H1 (cell line): ENCODE measurements around the gene RAMP3. TPM values are rescaled to one million over a fixed set of nuclear protein-coding genes. Genes with fewer than 3 reads are reported as not detected.

Source experiments
- CTCF ChIA-PET: fragments of 300-600 bp; sonication (Branson Sonifier 250); formaldehyde crosslinking; loops from one replicate; lab custom pipeline; 2021; ENCODE audit not compliant: partially characterized antibody; lab: Charles Lee
- POLR2A ChIA-PET: fragments of 300-600 bp; sonication (Branson Sonifier 250); formaldehyde crosslinking; loops from one replicate; lab custom pipeline; 2021; ENCODE audit warnings: inconsistent platforms; ENCODE audit not compliant: partially characterized antibody; lab: Charles Lee
- DNase-seq, 2 experiments: peaks; one replicate each; pipeline versions ENCODE4 v3.0.0 to v3.0.0-alpha.2; 2010 to 2022; ENCODE audit warnings: low spot score in 2 of 2, low read depth in 1 of 2, mixed read lengths in 1 of 2
- FAIRE-seq: peaks from 2 replicates; lab custom pipeline; 2011; peaks lifted over from hg19 to GRCh38; lab: Jason Lieb, UNC
- H2AFZ ChIP-seq: 2 replicates; pipeline ENCODE4 v1.8.1; 2012; ENCODE audit warnings: low read length, inconsistent platforms
- H2AK5ac ChIP-seq: 2 replicates; pipeline ENCODE4 v1.6.1; 2013; ENCODE audit warnings: low read depth, low read length
- H2BK120ac ChIP-seq: replicated peaks from 2 replicates; pipeline ENCODE3; 2013; ENCODE audit warnings: low read depth, low read length, inconsistent platforms
- H2BK12ac ChIP-seq: 2 replicates; pipeline ENCODE4 v1.6.1; 2013; ENCODE audit warnings: low read depth, low read length
- H2BK15ac ChIP-seq: 2 replicates; pipeline ENCODE4 v1.6.1; 2013; ENCODE audit warnings: low read length
- H2BK20ac ChIP-seq: 2 replicates; pipeline ENCODE4 v1.6.1; 2013; ENCODE audit warnings: low read length
- H2BK5ac ChIP-seq: 2 replicates; pipeline ENCODE4 v1.6.1; 2013; ENCODE audit warnings: low read depth, low read length
- H3K14ac ChIP-seq: 2 replicates; pipeline ENCODE4 v1.6.1; 2013; ENCODE audit warnings: inconsistent platforms; ENCODE audit not compliant: insufficient read length
- H3K18ac ChIP-seq: 2 replicates; pipeline ENCODE4 v1.6.1; 2013; ENCODE audit warnings: low read length; ENCODE audit errors: extremely low read depth
- H3K23ac ChIP-seq: 2 replicates; pipeline ENCODE4 v1.6.1; 2013; ENCODE audit warnings: inconsistent platforms; ENCODE audit not compliant: insufficient read length
- H3K23me2 ChIP-seq: 2 replicates; pipeline ENCODE4 v1.6.1; 2013; ENCODE audit warnings: low read depth, low read length
- H3K27ac ChIP-seq: 2 replicates; pipeline ENCODE4 v1.6.1; 2011; ENCODE audit warnings: low read depth, low read length, inconsistent platforms
- H3K27me3 ChIP-seq, 4 experiments: replicated peaks in 1 of 4; 1 replicate in 1 of 4; 2 replicates in 3 of 4; pipeline versions ENCODE4 v1.6.1 to v1.8.1; 2011 to 2013; ENCODE audit warnings: low read length in 3 of 4, mild to moderate bottlenecking in 3 of 4, inconsistent platforms in 2 of 4, mixed read lengths in 2 of 4, moderate library complexity in 1 of 4; ENCODE audit not compliant: control insufficient read depth in 3 of 4, insufficient read depth in 3 of 4; ENCODE audit errors: extremely low read depth in 1 of 4
- H3K36me3 ChIP-seq, 4 experiments: 2 replicates each; pipeline versions ENCODE4 v1.6.1 to v1.8.1; 2011 to 2013; ENCODE audit warnings: mild to moderate bottlenecking in 4 of 4, low read length in 3 of 4, moderate library complexity in 2 of 4, control low read depth in 1 of 4, inconsistent platforms in 1 of 4; ENCODE audit not compliant: insufficient read depth in 4 of 4, control insufficient read depth in 2 of 4
- H3K4ac ChIP-seq: replicated peaks from 2 replicates; pipeline ENCODE3; 2013; ENCODE audit warnings: low read length, low read depth, mixed read lengths, inconsistent platforms; ENCODE audit not compliant: insufficient read length
- H3K4me1 ChIP-seq, 4 experiments: replicated peaks in 1 of 4; 1 replicate in 1 of 4; 2 replicates in 3 of 4; pipeline versions ENCODE4 v1.6.1 to v1.8.1; 2011 to 2013; ENCODE audit warnings: low read length in 3 of 4, inconsistent platforms in 2 of 4, mixed read lengths in 1 of 4; ENCODE audit not compliant: insufficient read depth in 4 of 4, control insufficient read depth in 3 of 4
- H3K4me2 ChIP-seq, 2 experiments: 2 replicates each; pipeline versions ENCODE4 v1.6.1 to v1.8.1; 2011 to 2013; ENCODE audit warnings: low read depth in 2 of 2, low read length in 2 of 2, control low read depth in 1 of 2, inconsistent platforms in 1 of 2, mild to moderate bottlenecking in 1 of 2; ENCODE audit not compliant: insufficient read depth in 1 of 2
- H3K4me3 ChIP-seq, 4 experiments: fragments of 200-600, 300-600 bp in 1 of 4; sonication (generic), shearing (Covaris generic), sonication (Bioruptor Twin) in 1 of 4; 2 replicates each; pipeline versions ENCODE4 v1.5.1 to v1.8.1; 2011 to 2016; ENCODE audit warnings: low read length in 4 of 4, low read depth in 3 of 4, control low read depth in 2 of 4, inconsistent platforms in 2 of 4, mild to moderate bottlenecking in 2 of 4, mixed read lengths in 1 of 4, moderate library complexity in 1 of 4; ENCODE audit not compliant: insufficient read depth in 2 of 4; ENCODE audit errors: extremely low read depth in 1 of 4
- H3K56ac ChIP-seq: replicated peaks from 2 replicates; pipeline ENCODE3; 2013; ENCODE audit warnings: low read depth, mild to moderate bottlenecking, mixed read lengths, low read length, inconsistent platforms; ENCODE audit not compliant: insufficient read length
- H3K79me1 ChIP-seq: 2 replicates; pipeline ENCODE4 v1.6.1; 2013; ENCODE audit warnings: low read depth, low read length, control low read depth
- H3K79me2 ChIP-seq, 2 experiments: 2 replicates each; pipeline versions ENCODE4 v1.6.1 to v1.8.1; 2012 to 2013; ENCODE audit warnings: low read length in 2 of 2, mild to moderate bottlenecking in 2 of 2, inconsistent platforms in 1 of 2; ENCODE audit not compliant: insufficient read depth in 2 of 2, control insufficient read depth in 1 of 2
- H3K9ac ChIP-seq, 4 experiments: replicated peaks in 1 of 4; 1 replicate in 1 of 4; 2 replicates in 3 of 4; pipeline versions ENCODE4 v1.6.1 to v1.8.1; 2011 to 2013; ENCODE audit warnings: low read depth in 3 of 4, low read length in 3 of 4, control low read depth in 2 of 4, mild to moderate bottlenecking in 2 of 4, moderate library complexity in 2 of 4, inconsistent platforms in 1 of 4; ENCODE audit errors: extremely low read depth in 1 of 4
- H3K9me3 ChIP-seq, 2 experiments: 2 replicates each; pipeline versions ENCODE4 v1.6.1 to v1.8.1; 2012 to 2013; ENCODE audit warnings: mild to moderate bottlenecking in 2 of 2, moderate library complexity in 2 of 2, control low read depth in 1 of 2, inconsistent platforms in 1 of 2, low read depth in 1 of 2, low read length in 1 of 2, mixed read lengths in 1 of 2; ENCODE audit not compliant: insufficient read depth in 2 of 2
- H4K20me1 ChIP-seq, 2 experiments: replicated peaks in 1 of 2; 2 replicates each; pipeline versions ENCODE3 to v1.8.1; 2011 to 2013; ENCODE audit warnings: inconsistent platforms in 2 of 2, low read length in 2 of 2, mild to moderate bottlenecking in 1 of 2; ENCODE audit not compliant: insufficient read depth in 2 of 2, control insufficient read depth in 1 of 2
- H4K5ac ChIP-seq: 2 replicates; pipeline ENCODE4 v1.6.1; 2013; ENCODE audit warnings: low read length, low read depth, mixed read lengths, inconsistent platforms; ENCODE audit not compliant: insufficient read length
- H4K8ac ChIP-seq: 2 replicates; pipeline ENCODE4 v1.8.0; 2013; ENCODE audit warnings: mild to moderate bottlenecking, moderate library complexity, low read length, inconsistent platforms; ENCODE audit not compliant: insufficient read depth; ENCODE audit errors: extremely low read depth
- H4K91ac ChIP-seq: replicated peaks from 2 replicates; pipeline ENCODE3; 2013; ENCODE audit warnings: low read length, mixed read lengths, inconsistent platforms; ENCODE audit not compliant: insufficient read length
- POU5F1 ChIP-seq: IDR thresholded peaks from 2 replicates; pipeline ENCODE4 v1.6.1; 2011; ENCODE audit warnings: low read depth, mild to moderate bottlenecking, low read length, moderate library complexity
- WGBS, 2 experiments: shearing (Covaris generic) in 1 of 2; methylation state at CpG; one replicate each; pipeline versions ENCODE4 v1.1.6 to v1.1.7; 2013 to 2015; ENCODE audit warnings: low lambda C conversion rate in 2 of 2, mixed read lengths in 2 of 2, inconsistent platforms in 1 of 2, low coverage in 1 of 2, missing lambda C conversion rate in 1 of 2; ENCODE audit not compliant: insufficient replicate concordance in 2 of 2, insufficient coverage in 1 of 2, insufficient read length in 1 of 2; ENCODE audit errors: extremely low coverage in 1 of 2, missing lambda C conversion rate in 1 of 2; 5-methylcytosine and 5-hydroxymethylcytosine counted together
- polyA plus RNA-seq, 7 experiments: library from polyadenylated mRNA; depleted of rRNA in 3 of 7; stranded (reverse) in 5 of 7; unstranded in 2 of 7; fragments of >200 nt in 5 of 7; fragments of 200-250 nt in 2 of 7; gene quantifications; 1 replicate in 5 of 7; 2 replicates in 1 of 7; 4 replicates in 1 of 7; pipeline versions ENCODE4 v1.2.1 to v1.2.3, GENCODE V29; 2011 to 2013; ENCODE audit warnings: missing spikeins in 2 of 7, mixed read lengths in 2 of 7
- total RNA-seq: library from RNA; stranded (reverse); fragmentation: NEBNext Ultra II Directional; extraction: Animal tissue kit (Norgen Biotek cat#: 25700); gene quantifications from 2 replicates; pipeline ENCODE4 v1.2.1, GENCODE V29; 2021

The RAMP3 gene
- total and polyA plus RNA-seq, 2 of the 8 experiments (the other 6 are each of a cell fraction or from before 2014, with no cell fraction given), result 0.88 to 0.98 TPM

- POLR2A ChIA-PET, result no interaction called here
- no peak for FAIRE-seq
- no peak overlapping the region for H2BK120ac ChIP-seq
Measured at GRCh38 chr7:45223728-45224630, 66.4 kb downstream of the RAMP3 start.

More at GRCh38 chr7:45223728-45224630, 66.4 kb downstream of the RAMP3 start:
- H3K4me2 ChIP-seq, result no peak overlapping the region
- TF ChIP-seq POU5F1, result no peak
- peaks cover 0 to 3% of the 10 kb centered on the region in 2 experiments for H4K20me1 ChIP-seq
- H3K79me1 ChIP-seq, result no peaks in the 10 kb centered on the region
- no peak overlapping the region for H3K27ac ChIP-seq
- H3K27me3 ChIP-seq, result no peaks in the 10 kb centered on the region
- H3K36me3 ChIP-seq, result no peaks in the 10 kb centered on the region
- H4K8ac ChIP-seq, result no peak overlapping the region
- H3K4me1 ChIP-seq, result no peaks in the 10 kb centered on the region; a peak in 1 of 7 replicates
- 88% methylated on average over 13 of the region's 13 CpGs; no CpG with 5 or more reads in 1 of the 2 experiments for WGBS, 2 experiments
- H3K56ac ChIP-seq, result no peak overlapping the region
- no peak overlapping the region for H3K23ac ChIP-seq
- no peak overlapping the region for H2BK12ac ChIP-seq
- no peak overlapping the region for H3K9ac ChIP-seq
- H2AK5ac ChIP-seq, result no peak overlapping the region
- no peak overlapping the region for H3K4me3 ChIP-seq
- H3K14ac ChIP-seq, result no peak overlapping the region
- H3K18ac ChIP-seq, result no peak overlapping the region
- DNase-seq, result peak in 1 of 2 experiments; percentile 43
- no peaks in the 10 kb centered on the region for H3K23me2 ChIP-seq
- no peak overlapping the region for H4K91ac ChIP-seq
- H2AFZ ChIP-seq, result no peak overlapping the region
- no peak overlapping the region for H2BK15ac ChIP-seq
- no peaks in the 10 kb centered on the region for H3K9me3 ChIP-seq
- no peak overlapping the region for H2BK5ac ChIP-seq
- H3K79me2 ChIP-seq, result no peaks in the 10 kb centered on the region
- no peak overlapping the region for H3K4ac ChIP-seq
- CTCF ChIA-PET, result interaction anchor here (0.9 to 1.3 kb wide), 4 partner anchors 8 to 340 kb away, joined by 3 to 4 read pairs (median 3); no protein-coding TSS in a partner anchor
- H2BK20ac ChIP-seq, result no peak overlapping the region
- no peak overlapping the region for H4K5ac ChIP-seq
